Measurements from ENCODE around the gene NRXN3.
"Not testable (repeated sequence)": the region's sequence is repeated elsewhere in the genome, so short reads cannot be mapped to it uniquely, and the experiment has no call there.

NRXN3 gene

DNA sequence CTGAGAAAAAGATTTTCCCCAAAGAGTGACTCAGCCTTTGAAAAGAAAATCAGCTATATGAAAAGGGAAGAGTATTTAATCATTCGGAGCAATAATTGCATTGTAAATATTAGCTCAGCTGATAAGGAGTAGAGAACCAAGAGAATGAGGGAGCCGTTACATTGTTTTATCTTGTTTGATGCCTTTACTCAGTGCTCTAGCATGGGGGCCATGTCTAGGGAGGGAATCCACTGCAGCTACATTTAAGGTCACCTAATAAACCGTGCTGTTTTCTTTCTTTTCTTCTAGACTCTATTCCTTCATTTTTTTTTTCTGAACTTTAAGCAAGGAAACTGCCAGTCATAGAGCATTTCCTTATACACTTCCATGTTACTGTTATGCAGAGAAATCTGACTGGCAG, 1594.2 kb downstream of the NRXN3 start:
- no peak for DNase-seq (ENCODE audit: low read depth, low spot score)
- ChIA-PET CTCF (no interaction called here), POLR2A (no interaction called here)
- H3K4me3 ChIP-seq (ENCODE audit: low read depth, low read length) = no peak overlapping the region
- no peak for TF ChIP-seq CTCF (IDR thresholded peaks at IDR 0.05; ENCODE audit: insufficient read depth, low read length, missing control alignments)

GRCh38 chr14:79766511-79766910, 1596.3 kb downstream of the NRXN3 start:
- no peak for DNase-seq (ENCODE audit: low read depth, low spot score)
- CTCF ChIA-PET = no interaction called here
- H3K4me3 ChIP-seq (ENCODE audit: low read depth, low read length) = no peak overlapping the region
- TF ChIP-seq CTCF (IDR thresholded peaks at IDR 0.05; ENCODE audit: insufficient read depth, low read length, missing control alignments) = no peak
- POLR2A ChIA-PET = no interaction called here

DNA sequence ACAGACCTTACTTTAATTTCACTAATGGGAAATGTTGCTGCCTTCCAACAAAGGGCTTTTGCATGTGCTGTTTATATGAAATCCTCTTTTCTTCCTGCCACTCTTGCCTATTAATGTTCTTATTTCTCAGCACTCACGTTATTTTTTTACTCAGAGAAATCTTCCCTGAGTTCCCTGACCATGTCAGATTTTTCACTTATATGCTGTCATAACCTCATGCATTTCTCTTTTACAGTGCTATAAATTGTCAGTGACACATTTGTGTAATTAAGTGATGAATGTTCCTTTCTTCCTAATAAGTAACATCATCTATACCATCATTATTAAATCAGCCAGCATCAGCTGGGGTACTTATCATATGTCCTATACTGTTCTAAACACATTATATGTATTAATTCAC, 1597.1 kb downstream of the NRXN3 start:
- ChIA-PET CTCF (no interaction called here), POLR2A (no interaction called here)
- TF ChIP-seq CTCF (IDR thresholded peaks at IDR 0.05; ENCODE audit: insufficient read depth, low read length, missing control alignments) = no peak
- no peak overlapping the region for H3K4me3 ChIP-seq (ENCODE audit: low read depth, low read length)
- DNase-seq (ENCODE audit: low read depth, low spot score) = no peak

- H3K4me3 ChIP-seq (ENCODE audit: low read depth, low read length); POLR2A ChIA-PET; CTCF ChIA-PET; DNase-seq (ENCODE audit: low read depth, low spot score): not testable (repeated sequence)
These were observed 1597.5 kb downstream of the NRXN3 start for GRCh38 chr14:79767721-79768120.

DNA sequence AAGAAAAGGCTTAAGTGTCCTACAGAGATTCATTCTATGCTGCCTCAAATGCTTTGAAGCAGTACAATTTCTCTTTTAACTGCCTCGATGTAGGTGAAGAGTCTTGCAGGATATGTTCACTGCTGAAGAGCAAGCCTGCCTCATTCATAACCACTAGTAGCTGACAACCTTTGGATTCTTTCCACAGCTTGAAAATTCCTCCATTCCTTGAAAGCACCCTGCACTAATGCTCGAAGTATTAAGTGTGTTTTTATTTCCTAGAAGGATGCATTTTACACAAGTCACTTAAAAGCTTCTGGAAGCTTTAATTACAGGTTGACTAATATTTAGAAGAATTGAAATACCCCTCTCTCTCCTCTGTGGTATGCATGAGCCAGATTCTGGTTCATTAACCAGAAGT, 1611.7 kb downstream of the NRXN3 start:
- ChIA-PET POLR2A (interaction anchor here (0.6 kb wide), 1 partner anchor 256 kb away, joined by 3 read pairs; no protein-coding TSS in a partner anchor), CTCF (interaction anchor here (1.0 to 1.4 kb wide), 2 partner anchors 11 to 822 kb away, joined by 3 read pairs; no protein-coding TSS in a partner anchor)
- DNase-seq (ENCODE audit: low read depth, low spot score) = peak; percentile 53
- H3K4me3 ChIP-seq (ENCODE audit: low read depth, low read length) = no peak overlapping the region
- no peak for TF ChIP-seq CTCF (IDR thresholded peaks at IDR 0.05; ENCODE audit: insufficient read depth, low read length, missing control alignments)

DNA sequence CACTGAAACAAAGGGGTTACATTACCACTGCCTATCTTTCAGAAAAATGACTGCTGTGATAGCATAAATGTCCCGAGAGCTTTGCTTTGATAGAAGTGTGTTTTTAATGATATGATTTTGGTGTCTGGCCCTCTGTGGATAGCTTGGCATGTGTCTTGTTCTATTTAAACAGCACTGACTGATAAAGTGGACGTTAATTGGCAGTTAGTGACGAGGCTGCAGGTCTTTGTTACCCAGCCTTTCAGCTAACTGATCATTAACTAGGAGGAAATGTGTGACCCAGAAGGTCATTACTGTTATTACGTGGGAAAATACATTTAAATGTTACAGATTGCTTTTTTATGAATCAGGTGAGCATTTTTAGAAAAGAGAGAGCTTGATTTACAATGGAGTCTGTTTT, 1612.9 kb downstream of the NRXN3 start:
- CTCF ChIA-PET = no interaction called here
- no peak for DNase-seq (ENCODE audit: low read depth, low spot score)
- POLR2A ChIA-PET = no interaction called here
- TF ChIP-seq CTCF (IDR thresholded peaks at IDR 0.05; ENCODE audit: insufficient read depth, low read length, missing control alignments) = no peak
- H3K4me3 ChIP-seq (ENCODE audit: low read depth, low read length) = no peak overlapping the region

DNA sequence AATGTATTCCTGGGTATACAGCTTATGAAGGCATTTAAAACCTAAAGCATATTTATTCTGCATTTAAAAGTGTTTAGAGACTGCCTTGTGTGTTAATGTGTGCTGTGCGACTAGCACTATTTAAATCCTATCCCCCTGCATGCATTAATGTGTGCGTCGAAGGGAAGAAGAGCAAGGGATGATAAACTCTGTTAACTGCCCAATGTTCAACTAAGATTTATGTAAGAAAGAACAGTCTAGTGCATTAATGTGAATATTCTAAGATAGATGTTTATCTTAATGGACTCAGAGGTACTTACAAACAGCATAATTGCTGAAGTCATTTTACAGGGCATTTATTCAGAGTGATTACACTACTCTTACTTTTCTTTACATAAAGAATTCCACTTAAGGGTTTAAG, 1616.3 kb downstream of the NRXN3 start:
- no peak for DNase-seq (ENCODE audit: low read depth, low spot score)
- no peak overlapping the region for H3K4me3 ChIP-seq (ENCODE audit: low read depth, low read length)
- CTCF ChIA-PET = no interaction called here
- TF ChIP-seq CTCF (IDR thresholded peaks at IDR 0.05; ENCODE audit: insufficient read depth, low read length, missing control alignments) = no peak
- POLR2A ChIA-PET = no interaction called here
